Esophagus squamous epithelium (tissue), 5 donors: ENCODE data around the gene DMPK. TPM values are rescaled to one million over a fixed set of nuclear protein-coding genes. Genes with fewer than 3 reads are reported as not detected.
A peak's percentile ranks its signal among the peaks of the same experiment; 100 is the strongest.

ENCODE experiments used
- DNase-seq: peaks from one replicate; lab custom pipeline; 2025; lab: John Stamatoyannopoulos, UW
- H3K27ac ChIP-seq, 4 donors: fragments of 200-600 bp; sonication (generic); one replicate each; pipeline ENCODE4 v1.5.1; 2016 to 2019; ENCODE audit warnings: mild to moderate bottlenecking in 1 of 4
- H3K27me3 ChIP-seq, 4 donors: fragments of 200-600 bp; sonication (generic); 1 replicate in 3 of 4; 2 replicates in 1 of 4; pipeline versions ENCODE4 v1.5.1 to v1.6.0; 2017 to 2021; ENCODE audit warnings: antibody characterized with exemption in 1 of 4
- H3K36me3 ChIP-seq, 3 donors: fragments of 200-600 bp; sonication (generic); one replicate each; pipeline ENCODE4 v1.5.1; 2016 to 2019
- H3K4me1 ChIP-seq, 3 donors: fragments of 200-600 bp; sonication (generic); one replicate each; pipeline ENCODE4 v1.5.1; 2017 to 2019
- H3K4me3 ChIP-seq, 4 donors: fragments of 200-600 bp; sonication (generic); 1 replicate in 3 of 4; 2 replicates in 1 of 4; pipeline ENCODE4 v1.5.1; 2016 to 2019; ENCODE audit warnings: mild to moderate bottlenecking in 2 of 4, moderate library complexity in 1 of 4
- H3K9me3 ChIP-seq, 3 donors: fragments of 200-600 bp; sonication (generic); one replicate each; pipeline ENCODE4 v1.5.1; 2016 to 2019
- CTCF ChIP-seq, 6 experiments: fragments of 450-650 bp in 4 of 6; fragments of 200-600 bp in 2 of 6; sonication (generic) in 2 of 6; IDR thresholded peaks; one replicate each; pipeline ENCODE4 v1.5.1; 2016 to 2019; ENCODE audit warnings: antibody characterized with exemption in 6 of 6, mild to moderate bottlenecking in 4 of 6, moderate library complexity in 4 of 6
- POLR2A ChIP-seq, 4 donors: fragments of 450-650 bp; IDR thresholded peaks; one replicate each; pipeline ENCODE4 v1.6.1; 2017; ENCODE audit warnings: antibody characterized with exemption in 4 of 4, mild to moderate bottlenecking in 4 of 4, moderate library complexity in 3 of 4
- WGBS, 2 donors: methylation state at CpG; one replicate each; pipeline ENCODE4 v1.1.5; 2018; 5-methylcytosine and 5-hydroxymethylcytosine counted together
- intact Hi-C: fragments of 100-400 bp; cut with DNase I; formaldehyde crosslinking; loops from one replicate; pipeline ENCODE4 v1.15.0; 2022
- total RNA-seq, 4 donors: library from RNA; depleted of rRNA; stranded (reverse); fragments of >200 nt; gene quantifications; one replicate each; pipeline ENCODE4 v1.1.0, GENCODE V29; 2016
- donor health status: DM: yes; HTN: yes; CAD: no.

Gene DMPK
- total RNA-seq, 4 donors from 2014 or later, result 15.8 to 36.6 (median 17.2) TPM

DNA sequence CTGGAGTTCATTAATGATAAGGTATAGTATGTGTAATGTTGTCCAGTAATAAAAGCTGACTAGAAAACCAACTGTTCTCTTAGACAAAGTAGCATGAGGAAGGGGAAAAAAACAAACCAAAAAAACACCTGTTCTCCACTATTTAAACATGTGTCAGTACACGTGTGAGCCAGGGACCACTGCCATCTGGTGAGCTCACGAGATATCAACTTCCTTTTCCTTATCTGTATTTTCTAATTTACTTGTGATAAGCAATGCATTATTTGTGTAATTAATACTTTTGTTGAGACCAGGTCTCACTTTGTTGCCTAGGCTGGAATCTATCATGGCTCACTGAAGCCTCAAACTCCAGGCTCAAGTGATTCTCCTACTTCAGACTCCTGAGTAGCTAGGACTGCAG is 8.9 kb downstream of the DMPK start:
- H3K27ac ChIP-seq, result no peak overlapping the region
- H3K27me3 ChIP-seq, result no peaks in the 10 kb centered on the region
- no peak overlapping the region for H3K4me3 ChIP-seq
- no peak for DNase-seq
- intact Hi-C loops, result no loop called here
- peaks cover 5 to 25% (median 10%) of the 10 kb centered on the region in 3 donors for H3K4me1 ChIP-seq
- TF ChIP-seq CTCF (IDR thresholded peaks at IDR 0.05), result no peak
- TF ChIP-seq POLR2A (IDR thresholded peaks at IDR 0.05), result no peak
- no peaks in the 10 kb centered on the region for H3K9me3 ChIP-seq
- 34 to 40% methylated on average over 2 of the region's 2 CpGs for WGBS, 2 donors
- peaks cover 14 to 50% (median 15%) of the 10 kb centered on the region in 3 donors for H3K36me3 ChIP-seq

- Histone ChIP-seq H3K4me3 (no peak overlapping the region), H3K9me3 (no peaks in the 10 kb centered on the region), H3K36me3 (peaks cover 14 to 46% (median 15%) of the 10 kb centered on the region in 3 donors), H3K27ac (no peak overlapping the region), H3K27me3 (peaks cover 0 to under 1% (median 0%) of the 10 kb centered on the region in 4 donors), H3K4me1 (peaks cover 5 to 23% (median 9%) of the 10 kb centered on the region in 3 donors)
- no peak for DNase-seq
- no peak for TF ChIP-seq CTCF (IDR thresholded peaks at IDR 0.05)
- 80% methylated on average over 1 of the region's 3 CpGs; no CpG with 5 or more reads in 1 of the 2 donors for WGBS, 2 donors
- intact Hi-C loops, result no loop called here
Observed at GRCh38 chr19:45772912-45773311, 9.4 kb downstream of the DMPK start.

DNA sequence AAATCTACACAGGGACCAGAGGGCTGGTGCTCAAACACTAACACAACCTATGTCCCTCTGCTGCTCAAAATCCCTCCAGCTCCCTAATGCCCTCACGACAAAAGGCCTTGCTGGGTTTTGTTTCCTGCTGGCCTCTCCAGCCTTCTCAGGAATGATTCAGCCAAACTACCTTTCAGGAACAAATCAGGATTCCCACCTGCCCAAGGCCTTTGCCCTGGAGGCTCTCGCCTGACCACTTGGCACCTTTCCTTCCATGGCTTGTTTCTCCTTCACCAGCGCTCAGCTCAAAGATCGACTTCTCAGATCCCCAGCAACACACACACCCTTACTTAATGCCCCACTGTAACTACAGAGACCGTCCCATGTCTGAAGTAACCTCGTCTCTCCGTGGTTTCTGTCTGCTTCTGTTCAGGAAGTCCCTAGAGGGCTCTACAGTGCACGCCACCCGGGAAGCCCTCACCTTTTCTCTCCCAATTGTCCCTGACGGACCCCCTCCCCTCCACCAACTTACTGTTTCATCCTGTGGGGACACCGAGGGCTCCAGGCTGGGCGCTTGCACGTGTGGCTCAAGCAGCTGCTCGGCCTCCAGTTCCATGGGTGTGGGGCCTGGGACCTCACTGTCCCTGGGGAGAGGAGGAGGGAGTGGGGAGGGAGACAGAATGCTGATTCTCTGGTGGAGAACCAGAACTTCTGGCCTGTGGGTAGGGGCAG is 10.0 kb downstream of the DMPK start:
- intact Hi-C loops, result no loop called here
- peak overlapping the region in 2 of 4 donors; percentile 96 to 98 for H3K27ac ChIP-seq
- peaks cover 8 to 30% (median 9%) of the 10 kb centered on the region in 3 donors for H3K4me1 ChIP-seq
- no peak for DNase-seq
- H3K36me3 ChIP-seq, result peaks cover 8 to 39% (median 10%) of the 10 kb centered on the region in 3 donors
- TF ChIP-seq POLR2A (IDR thresholded peaks at IDR 0.05) (no peak), CTCF (IDR thresholded peaks at IDR 0.05) (no peak)
- peaks cover 0 to 2% (median 0%) of the 10 kb centered on the region in 4 donors for H3K27me3 ChIP-seq
- no peaks in the 10 kb centered on the region for H3K9me3 ChIP-seq
- WGBS, 2 donors, result 69 to 75% methylated on average over 10 of the region's 14 CpGs
- H3K4me3 ChIP-seq, result no peak overlapping the region

- H3K27ac ChIP-seq, result peak overlapping the region; percentile 84 to 98 (median 96)
- peak overlapping the region in 2 of 4 donors; percentile 76 to 79 for H3K4me3 ChIP-seq
- 68 to 70% methylated on average over 15 to 21 of the region's 46 CpGs for WGBS, 2 donors
- DNase-seq, result no peak
- H3K36me3 ChIP-seq, result peaks cover 0 to 31% (median 5%) of the 10 kb centered on the region in 3 donors
- no peaks in the 10 kb centered on the region for H3K9me3 ChIP-seq
- TF ChIP-seq CTCF (IDR thresholded peaks at IDR 0.05), result no peak
- no peak for TF ChIP-seq POLR2A (IDR thresholded peaks at IDR 0.05)
- peaks cover 17 to 38% (median 17%) of the 10 kb centered on the region in 3 donors for H3K4me1 ChIP-seq
- peaks cover 0 to 7% (median 0%) of the 10 kb centered on the region in 4 donors for H3K27me3 ChIP-seq
- intact Hi-C loops, result no loop called here
Observed at GRCh38 chr19:45771311-45771933, 10.9 kb downstream of the DMPK start.
